HG03175 (cell line): ENCODE results near the gene FBXO46.
"Not testable (repeated sequence)": the region's sequence is repeated elsewhere in the genome, so short reads cannot be mapped to it uniquely, and the experiment has no call there.

Source experiments
- ATAC-seq: cut with Tn5 transposase; IDR thresholded peaks from one replicate; pipeline ENCODE4 v1.9.1; 2021; ENCODE audit warnings: mild to moderate bottlenecking, moderate library complexity; ENCODE audit not compliant: unreplicated experiment

FBXO46 gene

GRCh38 chr19:45691516-45692186, 39.0 kb downstream of the FBXO46 start, which contains the start of gene SNRPD2:
SNRPD2 (minus strand) TSS chr19:45691953; CDS start chr19:45691888, 65 bp downstream.
- ATAC-seq = peak; percentile 55

- no peak for ATAC-seq
Observed at GRCh38 chr19:45687599-45687998, 43.1 kb downstream of the FBXO46 start.

- not testable (repeated sequence) for ATAC-seq
Observed at GRCh38 chr19:45685045-45685444, 45.7 kb downstream of the FBXO46 start.

GRCh38 chr19:45682908-45683307, 47.8 kb downstream of the FBXO46 start:
- ATAC-seq = no peak

- no peak for ATAC-seq
Observed at GRCh38 chr19:45682117-45682516, 48.6 kb downstream of the FBXO46 start.

- ATAC-seq = peak; percentile 74
Observed at GRCh38 chr19:45681391-45682015, 49.2 kb downstream of the FBXO46 start.

GRCh38 chr19:45677351-45678230, 53.1 kb downstream of the FBXO46 start:
- peak; percentile 44 for ATAC-seq

GRCh38 chr19:45676851-45677263, 53.8 kb downstream of the FBXO46 start:
- ATAC-seq = no peak

GRCh38 chr19:45674946-45675345, 55.8 kb downstream of the FBXO46 start:
- ATAC-seq = no peak

GRCh38 chr19:45670670-45671453, 59.8 kb downstream of the FBXO46 start:
- ATAC-seq = peak; percentile 52

- peak; percentile 3 for ATAC-seq
Observed at GRCh38 chr19:45668342-45668871, 62.3 kb downstream of the FBXO46 start.

- ATAC-seq = no peak
Observed at GRCh38 chr19:45667620-45668341, 62.9 kb downstream of the FBXO46 start, which contains the start of gene GIPR. GIPR (plus strand) TSS chr19:45668221; CDS start chr19:45669521, 1,300 bp downstream.

GRCh38 chr19:45664575-45664974, 66.1 kb downstream of the FBXO46 start:
- no peak for ATAC-seq

- no peak for ATAC-seq
Observed at GRCh38 chr19:45663800-45664199, 66.9 kb downstream of the FBXO46 start.

GRCh38 chr19:45660636-45661035, 70.1 kb downstream of the FBXO46 start:
- no peak for ATAC-seq
